Tibial artery (tissue), 4 donors: ENCODE measurements around the gene SLC37A1.

Experiments
- DNase-seq, 2 donors: peaks; one replicate each; pipeline ENCODE4 v3.0.0-alpha.2; 2019
- H3K27ac ChIP-seq, 2 donors: fragments of 200-600 bp; sonication (generic) in 1 of 2; 1 replicate in 1 of 2; 2 replicates in 1 of 2; pipeline ENCODE4 v1.5.1; 2018 to 2019; ENCODE audit warnings: mild to moderate bottlenecking in 1 of 2
- H3K27me3 ChIP-seq, 2 donors: fragments of 200-600 bp; sonication (generic) in 1 of 2; one replicate each; pipeline versions ENCODE4 v1.5.1 to v1.6.0; 2016 to 2019
- H3K36me3 ChIP-seq, 3 donors: fragments of 200-600 bp; sonication (generic) in 2 of 3; one replicate each; pipeline ENCODE4 v1.5.1; 2016 to 2019; ENCODE audit warnings: mild to moderate bottlenecking in 2 of 3
- H3K4me1 ChIP-seq, 4 donors: fragments of 200-600 bp; sonication (generic) in 2 of 4; 1 replicate in 3 of 4; 2 replicates in 1 of 4; pipeline ENCODE4 v1.5.1; 2016 to 2019
- H3K4me3 ChIP-seq, 2 donors: fragments of 200-600 bp; sonication (generic) in 1 of 2; 1 replicate in 1 of 2; 2 replicates in 1 of 2; pipeline ENCODE4 v1.5.1; 2018 to 2019; ENCODE audit warnings: mild to moderate bottlenecking in 2 of 2
- H3K9me3 ChIP-seq, 3 donors: fragments of 200-600 bp; sonication (generic) in 1 of 3; one replicate each; pipeline ENCODE4 v1.5.1; 2016 to 2019
- intact Hi-C: fragments of 100-400 bp; cut with DNase I; formaldehyde crosslinking; loops from one replicate; pipeline ENCODE4 v1.15.0; 2023; ENCODE audit warnings: low total_unique reads
- TF ChIP-seq, protein P1 (sequence below), 2 experiments: fragments of 200-600 bp in 1 of 2; fragments of 450-650 bp in 1 of 2; IDR thresholded peaks; one replicate each; pipeline ENCODE4 v1.5.1; 2017 to 2019; ENCODE audit warnings: antibody characterized with exemption in 2 of 2, mild to moderate bottlenecking in 1 of 2, moderate library complexity in 1 of 2

SLC37A1 gene

DNA sequence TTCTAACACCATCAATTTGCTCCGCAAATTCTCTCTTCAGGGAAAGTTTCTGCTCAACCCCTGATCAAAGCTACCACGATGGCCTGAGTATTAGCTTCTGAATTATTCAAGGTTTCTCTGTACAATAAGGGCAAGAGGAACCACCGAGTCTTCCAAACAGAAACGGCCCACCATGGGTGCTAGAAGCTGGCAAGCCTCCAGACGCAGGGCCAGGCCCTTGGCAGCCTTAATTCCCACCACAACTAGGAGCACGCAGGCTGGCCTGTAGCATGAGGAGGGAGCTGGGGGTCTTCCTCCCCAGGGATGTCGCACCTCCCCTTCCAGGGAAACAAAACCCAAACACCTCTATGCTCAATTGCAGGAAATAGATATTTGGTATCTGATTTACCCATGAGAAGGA, 28.7 kb upstream of the SLC37A1 start:
- TF ChIP-seq, protein P1, sequence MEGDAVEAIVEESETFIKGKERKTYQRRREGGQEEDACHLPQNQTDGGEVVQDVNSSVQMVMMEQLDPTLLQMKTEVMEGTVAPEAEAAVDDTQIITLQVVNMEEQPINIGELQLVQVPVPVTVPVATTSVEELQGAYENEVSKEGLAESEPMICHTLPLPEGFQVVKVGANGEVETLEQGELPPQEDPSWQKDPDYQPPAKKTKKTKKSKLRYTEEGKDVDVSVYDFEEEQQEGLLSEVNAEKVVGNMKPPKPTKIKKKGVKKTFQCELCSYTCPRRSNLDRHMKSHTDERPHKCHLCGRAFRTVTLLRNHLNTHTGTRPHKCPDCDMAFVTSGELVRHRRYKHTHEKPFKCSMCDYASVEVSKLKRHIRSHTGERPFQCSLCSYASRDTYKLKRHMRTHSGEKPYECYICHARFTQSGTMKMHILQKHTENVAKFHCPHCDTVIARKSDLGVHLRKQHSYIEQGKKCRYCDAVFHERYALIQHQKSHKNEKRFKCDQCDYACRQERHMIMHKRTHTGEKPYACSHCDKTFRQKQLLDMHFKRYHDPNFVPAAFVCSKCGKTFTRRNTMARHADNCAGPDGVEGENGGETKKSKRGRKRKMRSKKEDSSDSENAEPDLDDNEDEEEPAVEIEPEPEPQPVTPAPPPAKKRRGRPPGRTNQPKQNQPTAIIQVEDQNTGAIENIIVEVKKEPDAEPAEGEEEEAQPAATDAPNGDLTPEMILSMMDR (IDR thresholded peaks at IDR 0.05) = no peak
- Histone ChIP-seq H3K9me3 (no peaks in the 10 kb centered on the region), H3K4me1 (no peaks in the 10 kb centered on the region), H3K27me3 (peaks cover 0 to 24% of the 10 kb centered on the region in 2 donors), H3K4me3 (no peak overlapping the region), H3K27ac (no peak overlapping the region), H3K36me3 (no peaks in the 10 kb centered on the region)
- intact Hi-C loops = no loop called here
- DNase-seq = no peak

DNA sequence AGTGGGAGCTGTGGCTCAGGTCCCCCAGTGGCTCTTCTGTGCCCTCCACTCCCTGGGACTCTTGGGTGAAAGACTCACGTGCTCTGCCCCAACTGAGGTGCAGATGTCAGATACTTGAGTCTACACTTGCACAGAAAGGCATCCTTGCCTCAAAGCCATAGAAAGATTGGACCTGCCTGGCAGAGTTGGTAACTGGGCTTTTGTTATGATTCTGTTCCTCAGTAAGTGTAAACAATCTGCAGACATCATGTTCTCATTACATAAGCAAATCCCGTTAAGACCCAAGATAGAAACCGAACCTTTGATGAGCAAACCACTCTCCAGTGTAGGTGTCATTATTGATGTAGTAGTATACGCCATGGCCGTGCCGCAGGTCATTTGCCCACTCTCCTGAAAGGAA, 27.6 kb upstream of the SLC37A1 start:
- intact Hi-C loops = no loop called here
- TF ChIP-seq, protein P1 (IDR thresholded peaks at IDR 0.05) = no peak
- Histone ChIP-seq H3K27ac (no peak overlapping the region), H3K27me3 (peaks cover 0 to 24% of the 10 kb centered on the region in 2 donors), H3K4me1 (no peaks in the 10 kb centered on the region), H3K4me3 (no peak overlapping the region), H3K9me3 (no peaks in the 10 kb centered on the region), H3K36me3 (no peaks in the 10 kb centered on the region)
- DNase-seq = no peak

DNA sequence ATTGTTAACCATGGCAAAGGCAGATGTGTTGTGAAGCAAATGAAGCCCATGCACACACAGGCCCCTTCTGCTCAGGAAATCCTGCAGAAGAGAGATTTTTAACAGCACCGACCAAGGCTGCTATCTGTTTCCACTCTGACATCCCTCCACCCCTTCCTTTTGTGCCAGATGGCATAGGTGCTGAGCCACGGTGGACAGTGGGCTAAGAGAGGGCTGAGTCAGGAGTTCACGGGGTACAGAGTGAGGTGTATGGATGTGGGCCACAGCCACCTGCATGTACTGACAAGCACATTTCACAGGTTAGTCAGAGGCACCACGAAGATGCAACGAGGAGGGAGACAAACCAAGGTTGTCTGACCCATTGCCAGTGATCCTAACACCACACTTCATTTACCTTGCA, 27.1 kb upstream of the SLC37A1 start:
- H3K4me1 ChIP-seq = no peaks in the 10 kb centered on the region
- no peak for DNase-seq
- intact Hi-C loops = no loop called here
- H3K9me3 ChIP-seq = no peaks in the 10 kb centered on the region
- peaks cover 0 to 24% of the 10 kb centered on the region in 2 donors for H3K27me3 ChIP-seq
- TF ChIP-seq, protein P1 (IDR thresholded peaks at IDR 0.05) = no peak
- no peaks in the 10 kb centered on the region for H3K36me3 ChIP-seq
- no peak overlapping the region for H3K4me3 ChIP-seq
- no peak overlapping the region for H3K27ac ChIP-seq

DNA sequence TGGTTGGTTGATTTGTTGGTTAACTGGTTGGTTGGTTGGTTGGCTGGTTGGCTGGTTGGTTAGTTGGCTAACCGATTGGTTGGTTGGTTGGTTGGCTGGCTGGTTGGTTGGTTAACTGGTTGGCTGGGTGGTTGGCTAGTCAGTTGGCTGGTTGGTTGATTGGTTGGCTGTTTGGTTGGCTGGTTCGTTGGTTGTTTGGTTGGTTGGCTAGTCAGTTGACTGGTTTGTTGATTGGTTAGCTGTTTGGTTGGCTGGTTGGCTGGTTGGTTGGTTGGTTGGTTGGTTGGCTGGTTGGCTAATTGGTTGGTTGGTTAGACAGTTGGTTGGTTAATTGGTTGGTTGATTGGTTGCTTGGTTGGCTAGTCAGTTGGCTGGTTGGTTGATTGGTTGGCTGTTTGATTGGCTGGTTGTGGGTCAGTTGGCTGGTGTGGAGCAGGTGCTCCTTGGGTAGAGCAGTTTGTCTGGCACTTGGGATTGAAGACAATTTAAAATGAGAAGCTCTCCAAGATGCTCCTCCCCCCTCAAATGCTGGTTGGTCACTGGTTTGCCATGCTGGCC, 24.6 kb upstream of the SLC37A1 start:
- intact Hi-C loops = no loop called here
- no peaks in the 10 kb centered on the region for H3K9me3 ChIP-seq
- no peak overlapping the region for H3K4me3 ChIP-seq
- H3K27me3 ChIP-seq = peaks cover 0 to 24% of the 10 kb centered on the region in 2 donors
- H3K27ac ChIP-seq = no peak overlapping the region
- no peak for DNase-seq
- no peaks in the 10 kb centered on the region for H3K36me3 ChIP-seq
- TF ChIP-seq, protein P1 (IDR thresholded peaks at IDR 0.05) = no peak
- H3K4me1 ChIP-seq = no peaks in the 10 kb centered on the region

DNA sequence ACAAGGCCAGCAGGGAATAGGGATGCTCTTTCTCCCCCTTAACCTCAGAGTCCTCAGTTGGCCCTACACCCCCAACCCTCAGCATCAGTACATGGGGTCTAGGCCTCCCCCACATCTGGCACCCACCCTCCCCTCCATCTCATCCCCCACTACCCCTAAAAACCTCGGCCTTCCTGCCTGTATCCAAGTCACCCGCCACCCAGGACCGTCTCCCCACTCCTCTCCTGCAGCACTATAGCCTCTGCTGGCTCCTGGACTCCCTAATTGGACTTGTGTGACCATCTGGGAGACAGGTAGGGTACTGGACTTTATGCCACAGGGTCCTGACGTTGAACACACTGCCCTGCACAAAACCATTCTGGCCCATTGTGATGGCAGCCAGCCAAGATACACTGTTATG, 23.7 kb upstream of the SLC37A1 start:
- Histone ChIP-seq H3K9me3 (no peaks in the 10 kb centered on the region), H3K27me3 (peaks cover 0 to 24% of the 10 kb centered on the region in 2 donors), H3K36me3 (no peaks in the 10 kb centered on the region), H3K27ac (no peak overlapping the region), H3K4me3 (no peak overlapping the region), H3K4me1 (no peaks in the 10 kb centered on the region)
- DNase-seq = no peak
- intact Hi-C loops = no loop called here
- TF ChIP-seq, protein P1 (IDR thresholded peaks at IDR 0.05) = no peak

DNA sequence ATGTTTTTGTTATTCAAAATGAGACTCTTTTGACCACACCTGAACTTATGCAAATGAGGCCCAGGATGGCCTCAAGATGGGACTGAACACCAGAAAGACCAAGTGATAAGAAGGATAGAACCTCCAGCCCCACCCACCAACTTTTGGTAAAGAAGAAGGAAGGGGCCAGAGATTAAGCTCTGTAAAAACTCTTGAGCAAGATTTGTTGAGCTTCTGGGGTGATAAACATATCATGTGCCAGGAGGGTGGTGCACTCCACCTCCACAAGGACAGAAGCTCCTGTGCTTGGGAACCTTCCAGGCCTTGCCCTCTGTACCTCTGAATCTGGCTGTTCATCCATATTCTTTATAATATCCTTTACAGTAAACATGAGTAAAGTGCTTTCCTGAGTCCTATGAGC, 22.9 kb upstream of the SLC37A1 start:
- Histone ChIP-seq H3K4me1 (peaks cover 0 to 5% (median 3%) of the 10 kb centered on the region in 4 donors), H3K27me3 (peaks cover 0 to 18% of the 10 kb centered on the region in 2 donors), H3K27ac (no peak overlapping the region), H3K4me3 (no peak overlapping the region), H3K9me3 (no peaks in the 10 kb centered on the region), H3K36me3 (no peaks in the 10 kb centered on the region)
- no peak for DNase-seq
- TF ChIP-seq, protein P1 (IDR thresholded peaks at IDR 0.05) = no peak
- intact Hi-C loops = no loop called here
